Brain microvascular endothelial cell (primary cell): ENCODE data around the gene MYBPC3.

Experiments used
- DNase-seq: peaks from one replicate; pipeline ENCODE4 v3.0.0-alpha.2; 2020
- H3K27ac ChIP-seq: fragments of 250-450 bp; sonication (Bioruptor Pico); 2 replicates; pipeline ENCODE4 v1.5.1; 2020; ENCODE audit warnings: mild to moderate bottlenecking, moderate library complexity
- H3K27me3 ChIP-seq: fragments of 250-450 bp; sonication (Bioruptor Pico); replicated peaks from 2 replicates; pipeline ENCODE4 v1.5.1; 2020; ENCODE audit warnings: mild to moderate bottlenecking
- H3K36me3 ChIP-seq: fragments of 250-450 bp; sonication (Bioruptor Pico); replicated peaks from 2 replicates; pipeline ENCODE4 v1.5.1; 2020; ENCODE audit warnings: mild to moderate bottlenecking
- H3K4me3 ChIP-seq: 2 replicates; pipeline ENCODE4 v1.5.1; 2011; ENCODE audit warnings: low read depth, mild to moderate bottlenecking, control low read depth, low read length, moderate library complexity
- CTCF ChIP-seq: IDR thresholded peaks from 2 replicates; pipeline ENCODE4 v1.5.1; 2011; ENCODE audit warnings: low read depth, mild to moderate bottlenecking, moderate library complexity, low read length, control low read depth, inconsistent platforms; ENCODE audit errors: missing control alignments
- in situ Hi-C: cut with HindIII; loops from 2 replicates; pipeline ENCODE4 v1.10.0; 2017; ENCODE audit warnings: low sequenced_read_pairs, low pct_ligation_motif_present

MYBPC3 gene

GRCh38 chr11:47392546-47393162 is 40.2 kb upstream of the MYBPC3 start:
- in situ Hi-C loops, result no loop called here
- TF ChIP-seq CTCF, result no peak
- Histone ChIP-seq H3K27me3 (no peaks in the 10 kb centered on the region), H3K36me3 (no peaks in the 10 kb centered on the region), H3K27ac (no peak overlapping the region), H3K4me3 (no peak overlapping the region)
- DNase-seq, result no peak

GRCh38 chr11:47391711-47392432 is 39.4 kb upstream of the MYBPC3 start:
- in situ Hi-C loops, result no loop called here
- Histone ChIP-seq H3K4me3 (no peak overlapping the region), H3K36me3 (no peaks in the 10 kb centered on the region), H3K27me3 (no peaks in the 10 kb centered on the region), H3K27ac (no peak overlapping the region)
- no peak for TF ChIP-seq CTCF
- DNase-seq, result no peak

GRCh38 chr11:47391077-47391583 is 38.6 kb upstream of the MYBPC3 start:
- Histone ChIP-seq H3K27me3 (no peaks in the 10 kb centered on the region), H3K36me3 (no peaks in the 10 kb centered on the region), H3K4me3 (no peak overlapping the region), H3K27ac (no peak overlapping the region)
- in situ Hi-C loops, result no loop called here
- no peak for TF ChIP-seq CTCF
- no peak for DNase-seq

- no peaks in the 10 kb centered on the region for H3K27me3 ChIP-seq
- H3K4me3 ChIP-seq, result no peak overlapping the region
- H3K36me3 ChIP-seq, result no peaks in the 10 kb centered on the region
- no peak overlapping the region for H3K27ac ChIP-seq
- DNase-seq, result no peak
- in situ Hi-C loops, result no loop called here
- TF ChIP-seq CTCF, result no peak
Measured at GRCh38 chr11:47390422-47390760, 37.9 kb upstream of the MYBPC3 start.

GRCh38 chr11:47389577-47390421 is 37.3 kb upstream of the MYBPC3 start:
- Histone ChIP-seq H3K27ac (no peak overlapping the region), H3K36me3 (no peaks in the 10 kb centered on the region), H3K4me3 (no peak overlapping the region), H3K27me3 (no peaks in the 10 kb centered on the region)
- TF ChIP-seq CTCF, result no peak
- in situ Hi-C loops, result no loop called here
- no peak for DNase-seq
